Stimulated activated CD8-positive, alpha-beta memory T cell treated with anti-CD3 and anti-CD28 coated beads, Interleukin-15, amount 100 ng/mL, for 48 hours (primary cell): ENCODE results near the gene PSPC1.
"Not testable (repeated sequence)": the region's sequence is repeated elsewhere in the genome, so short reads cannot be mapped to it uniquely, and the experiment has no call there.

Source experiments
- DNase-seq, 2 donors: peaks; one replicate each; pipeline ENCODE4 v3.0.0-alpha.2; 2020; ENCODE audit warnings: low read depth in 2 of 2

The PSPC1 gene, protein sequence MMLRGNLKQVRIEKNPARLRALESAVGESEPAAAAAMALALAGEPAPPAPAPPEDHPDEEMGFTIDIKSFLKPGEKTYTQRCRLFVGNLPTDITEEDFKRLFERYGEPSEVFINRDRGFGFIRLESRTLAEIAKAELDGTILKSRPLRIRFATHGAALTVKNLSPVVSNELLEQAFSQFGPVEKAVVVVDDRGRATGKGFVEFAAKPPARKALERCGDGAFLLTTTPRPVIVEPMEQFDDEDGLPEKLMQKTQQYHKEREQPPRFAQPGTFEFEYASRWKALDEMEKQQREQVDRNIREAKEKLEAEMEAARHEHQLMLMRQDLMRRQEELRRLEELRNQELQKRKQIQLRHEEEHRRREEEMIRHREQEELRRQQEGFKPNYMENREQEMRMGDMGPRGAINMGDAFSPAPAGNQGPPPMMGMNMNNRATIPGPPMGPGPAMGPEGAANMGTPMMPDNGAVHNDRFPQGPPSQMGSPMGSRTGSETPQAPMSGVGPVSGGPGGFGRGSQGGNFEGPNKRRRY

GRCh38 chr13:19782727-19783682, at the start of gene PSPC1:
Gene PSPC1 (minus strand): TSS chr13:19782945. CDS start chr13:19782757, 188 bp downstream.
- peak; percentile 92 to 93 for DNase-seq

DNA sequence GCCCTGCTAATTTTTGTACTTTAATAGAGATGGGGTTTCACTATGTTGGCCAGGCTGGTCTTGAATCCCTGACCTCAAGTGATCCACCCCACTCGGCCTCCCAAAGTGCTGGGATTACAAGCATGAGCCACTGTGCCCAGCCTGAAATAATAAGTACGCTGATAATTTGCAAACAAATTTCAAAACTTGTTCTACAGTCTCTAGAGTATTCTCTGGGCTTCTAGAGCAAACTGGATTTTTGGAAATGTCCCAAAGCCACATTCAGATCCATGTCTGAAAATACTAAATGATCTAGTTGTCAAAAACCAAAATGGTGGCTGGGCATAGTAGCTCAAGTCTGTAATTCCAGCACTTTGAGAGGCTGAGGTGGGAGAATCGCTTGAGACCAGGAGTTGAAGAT, 39.9 kb upstream of the PSPC1 start:
- no peak for DNase-seq

DNA sequence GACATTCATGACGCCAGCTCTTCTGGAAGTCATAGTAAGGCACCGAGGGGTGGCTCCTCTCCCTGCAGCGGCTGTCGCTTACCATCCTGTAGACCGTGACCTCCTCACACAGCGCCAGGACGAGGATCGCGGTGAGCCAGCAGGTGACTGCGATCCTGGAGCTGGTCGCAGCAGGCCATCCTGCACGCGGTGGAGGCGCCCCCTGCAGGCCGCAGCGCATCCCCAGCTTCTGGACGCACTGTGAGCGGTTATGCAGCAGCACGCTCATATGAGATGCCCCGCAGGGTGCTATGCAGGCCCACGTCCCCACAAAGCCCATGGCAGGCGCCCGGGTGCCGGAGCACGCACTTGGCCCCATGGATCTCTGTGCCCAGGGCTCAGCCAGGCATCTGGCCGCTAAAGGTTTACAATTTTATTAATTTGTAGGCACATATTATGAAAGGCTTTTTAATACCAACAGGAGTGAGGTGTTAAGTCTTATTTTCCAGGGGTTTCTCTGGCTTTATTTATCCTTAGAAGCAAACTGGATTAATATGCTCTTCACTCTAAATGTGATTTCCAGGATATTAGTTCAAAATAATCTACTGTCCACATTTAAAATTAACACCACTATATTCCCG, 35.6 kb upstream of the PSPC1 start:
- DNase-seq, result peak; percentile 15 to 20

DNA sequence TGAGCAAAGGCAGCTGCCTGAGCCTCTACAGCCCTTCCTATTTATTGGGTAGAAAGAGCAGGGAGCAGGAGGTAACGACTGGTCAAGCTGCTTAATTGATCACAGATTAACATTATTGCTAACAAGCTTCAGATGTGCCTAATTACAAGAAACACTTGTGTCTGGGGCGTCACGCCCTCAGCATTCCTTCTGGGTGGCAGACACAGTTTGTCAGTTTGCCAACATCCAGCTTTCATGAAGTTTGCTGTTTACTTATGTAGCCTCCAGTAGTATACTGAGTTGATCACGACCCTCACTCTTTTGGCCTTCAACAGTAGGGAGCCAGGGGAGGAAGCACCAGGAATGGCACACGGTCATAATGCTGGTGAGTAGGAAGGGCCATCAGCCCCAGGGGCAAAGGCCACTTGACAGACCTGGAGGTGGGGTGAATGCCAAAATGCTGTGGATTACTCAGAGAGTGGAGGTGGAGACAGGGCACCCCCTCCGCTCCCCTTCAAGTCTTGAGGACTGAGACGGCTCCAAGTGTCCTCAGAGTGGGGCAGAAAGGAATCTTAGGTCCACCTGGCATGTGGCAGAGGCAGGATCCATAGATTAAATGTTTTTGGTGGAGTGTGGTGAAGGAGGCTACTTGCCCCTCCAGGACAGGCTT, 34.9 kb upstream of the PSPC1 start:
- DNase-seq, result no peak

DNA sequence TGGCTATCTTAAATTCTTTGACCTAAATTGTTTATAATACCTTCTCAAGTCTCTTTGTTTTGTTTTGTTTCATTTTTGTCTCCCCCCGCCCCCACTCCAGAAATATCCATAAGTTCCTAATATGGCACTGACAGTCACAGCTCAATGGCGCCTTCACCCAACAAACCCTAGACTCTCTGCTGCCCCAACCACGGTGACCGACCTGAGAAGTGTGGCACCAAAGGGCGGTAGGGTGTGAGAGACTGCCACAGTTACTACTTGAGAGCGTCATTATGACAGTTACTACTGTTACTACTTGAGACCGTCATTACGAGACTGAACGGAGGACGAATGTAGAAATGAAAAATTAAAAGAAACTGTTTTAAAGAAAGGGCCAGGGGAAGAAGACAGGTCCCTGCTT, 34.4 kb upstream of the PSPC1 start:
- no peak for DNase-seq

DNA sequence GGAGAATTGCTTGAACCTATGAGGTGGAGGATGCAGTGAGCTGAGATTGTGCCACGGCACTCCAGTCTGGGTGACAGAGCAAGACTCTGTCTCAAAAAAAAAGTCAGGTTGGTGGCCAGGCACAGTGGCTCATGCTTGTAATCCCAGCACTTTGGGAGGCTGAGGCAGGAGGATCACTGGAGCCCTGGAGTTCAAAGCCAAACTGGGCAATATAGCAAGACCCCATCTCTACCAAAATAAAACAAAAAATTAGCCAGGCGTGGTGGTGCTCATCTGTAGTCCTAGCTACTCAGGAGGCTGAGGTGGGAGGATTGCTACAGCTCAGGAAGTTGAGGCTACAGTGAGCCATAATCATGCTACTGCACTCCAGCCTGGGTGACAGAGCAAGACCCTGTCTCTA, 33.1 kb upstream of the PSPC1 start:
- DNase-seq, result not testable (repeated sequence)

- DNase-seq, result no peak
Observed at GRCh38 chr13:19810996-19811881, 28.5 kb upstream of the PSPC1 start.

DNA sequence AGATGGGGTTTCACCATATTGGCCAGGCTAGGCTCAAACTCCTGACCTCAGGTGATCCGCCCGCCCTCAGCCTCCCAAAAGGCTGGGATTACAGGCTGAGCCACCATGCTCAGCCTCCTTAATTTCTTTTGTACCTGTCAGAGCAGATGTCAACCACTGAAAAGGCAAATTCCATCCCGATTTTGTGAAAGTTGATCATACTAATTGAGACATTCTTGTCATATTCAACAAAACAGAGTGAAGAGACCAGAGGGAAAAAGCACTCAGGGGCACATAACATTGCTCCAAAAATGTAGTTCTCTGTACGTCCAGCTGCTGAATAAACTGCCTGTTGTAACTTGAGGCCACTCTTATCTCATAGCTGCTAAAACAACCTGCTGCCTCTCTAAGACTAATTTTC, 27.4 kb upstream of the PSPC1 start:
- no peak for DNase-seq

DNA sequence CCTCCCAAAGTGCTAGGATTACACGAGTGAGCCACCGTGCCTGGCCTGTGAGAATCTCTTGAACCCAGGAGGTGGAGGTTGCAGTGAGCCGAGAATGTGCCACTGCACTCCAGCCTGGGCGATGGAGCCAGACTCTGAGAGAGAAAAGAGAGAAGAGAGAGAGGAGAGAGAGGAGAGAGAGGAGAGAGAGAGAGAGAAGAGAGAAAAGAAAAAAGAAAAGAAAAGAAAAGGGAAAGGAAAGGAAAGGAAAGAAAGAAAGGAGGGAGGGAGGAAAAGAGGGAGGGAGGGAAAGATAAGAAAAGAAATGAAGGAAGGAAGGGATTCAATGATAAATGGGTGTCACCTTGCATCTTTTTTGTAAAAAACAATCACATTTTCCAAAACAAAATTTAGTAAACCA, 23.0 kb upstream of the PSPC1 start:
- no peak for DNase-seq

- DNase-seq, result no peak
Observed at GRCh38 chr13:19795956-19796355, 13.2 kb upstream of the PSPC1 start.

DNA sequence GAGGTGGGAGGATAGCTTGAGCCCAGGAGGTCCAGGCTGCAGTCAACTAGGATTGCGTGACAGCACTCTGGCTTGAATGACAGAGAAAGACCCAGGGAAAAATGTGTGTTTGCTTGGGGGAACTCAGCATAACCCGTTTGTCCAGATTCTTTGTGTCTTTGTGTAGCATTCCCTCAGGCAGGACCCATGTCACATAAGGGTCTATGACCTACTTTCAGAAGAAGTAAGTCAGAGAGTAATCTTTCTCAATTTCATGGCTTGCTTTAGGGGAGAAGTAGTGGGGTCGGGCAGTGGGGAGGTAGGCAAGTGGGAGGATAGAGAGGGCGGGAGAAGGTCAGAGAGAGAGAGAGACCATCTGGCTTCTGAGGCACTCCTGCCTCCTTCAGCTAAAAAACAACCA, 11.9 kb upstream of the PSPC1 start:
- no peak for DNase-seq

- no peak for DNase-seq
Observed at GRCh38 chr13:19791953-19792537, 9.3 kb upstream of the PSPC1 start.

DNA sequence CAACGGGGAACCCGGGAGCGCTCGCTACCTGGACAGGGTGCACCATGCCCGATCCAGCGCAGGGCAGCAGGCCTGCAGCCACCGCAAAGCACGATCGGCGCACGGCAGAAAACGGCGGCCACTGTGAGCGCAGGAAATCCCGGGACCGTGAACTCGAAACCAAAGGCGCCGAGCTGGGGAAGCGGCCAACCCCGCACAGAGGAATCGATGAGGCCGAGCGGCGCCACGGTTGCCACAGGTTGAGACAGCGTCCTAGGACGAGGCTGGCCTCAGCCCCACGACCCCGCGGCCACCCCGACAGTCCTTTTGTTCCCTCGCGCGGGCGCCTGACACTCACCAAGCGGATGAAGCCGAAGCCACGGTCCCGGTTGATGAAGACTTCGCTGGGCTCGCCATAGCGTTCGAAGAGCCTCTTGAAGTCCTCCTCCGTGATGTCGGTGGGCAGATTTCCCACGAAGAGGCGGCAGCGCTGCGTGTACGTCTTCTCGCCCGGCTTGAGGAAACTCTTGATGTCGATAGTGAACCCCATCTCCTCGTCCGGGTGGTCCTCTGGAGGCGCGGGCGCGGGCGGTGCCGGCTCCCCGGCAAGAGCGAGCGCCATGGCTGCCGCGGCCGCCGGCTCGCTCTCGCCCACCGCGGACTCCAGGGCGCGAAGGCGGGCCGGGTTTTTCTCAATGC, 557 bp downstream of the PSPC1 start:
- DNase-seq, result peak; percentile 23 to 28

- DNase-seq, result no peak
Observed at GRCh38 chr13:19781526-19781925, 1.2 kb downstream of the PSPC1 start.

DNA sequence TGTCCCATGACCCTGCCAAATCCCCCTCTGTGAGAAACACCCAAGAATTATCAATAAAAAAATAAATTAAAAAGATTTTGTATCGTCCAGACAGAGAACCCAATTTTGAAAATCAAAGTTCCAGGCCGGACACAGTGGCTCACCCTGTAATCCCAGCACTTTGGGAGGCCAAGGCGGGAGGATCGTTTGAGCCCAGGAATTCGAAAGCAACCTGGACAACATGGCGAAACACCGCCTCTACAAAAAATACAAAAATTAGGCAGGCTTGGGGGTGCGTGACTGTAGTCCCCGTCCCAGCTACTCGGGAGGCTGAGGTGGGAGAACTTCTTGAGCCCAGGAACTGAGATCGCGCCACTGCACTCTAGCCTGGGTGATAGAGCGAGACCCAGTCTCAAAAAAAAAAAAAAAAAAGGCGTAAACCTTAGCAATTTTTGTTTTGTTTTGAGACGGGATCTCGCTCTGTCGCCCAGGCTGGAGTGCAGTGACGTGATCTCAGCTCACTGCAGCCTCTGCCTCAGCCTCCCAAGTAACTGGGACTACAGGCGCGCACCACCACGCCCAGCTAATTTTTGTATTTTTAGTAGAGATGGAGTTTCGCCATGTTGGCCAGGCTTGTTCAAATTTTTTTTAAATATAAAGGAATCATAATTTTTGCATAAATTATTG, 1.9 kb downstream of the PSPC1 start:
- not testable (repeated sequence) for DNase-seq

DNA sequence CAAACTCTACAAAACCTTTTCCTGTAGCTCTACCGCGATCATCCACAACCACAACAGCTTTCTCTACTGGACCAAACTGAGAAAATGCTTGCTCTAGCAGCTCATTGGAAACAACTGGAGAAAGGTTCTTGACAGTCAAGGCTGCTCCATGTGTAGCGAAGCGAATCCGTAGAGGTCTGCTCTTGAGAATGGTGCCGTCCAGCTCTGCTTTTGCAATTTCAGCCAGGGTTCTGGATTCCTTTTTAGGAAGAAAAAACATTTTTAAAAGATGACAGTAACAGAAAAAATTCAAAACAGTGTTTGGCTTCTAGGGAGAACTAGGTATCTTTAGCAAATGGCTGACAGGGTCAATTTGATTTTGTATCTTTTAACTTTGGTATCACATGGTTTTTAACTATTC, 10.4 kb downstream of the PSPC1 start:
- DNase-seq, result no peak

GRCh38 chr13:19769854-19770253, 12.9 kb downstream of the PSPC1 start:
- no peak for DNase-seq

GRCh38 chr13:19767966-19768365, 14.8 kb downstream of the PSPC1 start:
- DNase-seq, result no peak

- DNase-seq, result no peak
Observed at GRCh38 chr13:19766591-19766990, 16.2 kb downstream of the PSPC1 start.
